MM.1S (cell line): ENCODE measurements around the gene C12orf56.

Experiments
- EZH2 ChIP-seq: fragments of 300-600 bp; sonication (generic); optimal IDR thresholded peaks from 2 replicates; pipeline ENCODE3; 2017; ENCODE audit warnings: low read depth, mild to moderate bottlenecking, antibody characterized with exemption, low read length, mixed read lengths
- TF ChIP-seq, protein P1 (sequence below): fragments of 300-600 bp; sonication (generic); IDR thresholded peaks from 2 replicates; pipeline ENCODE4 v1.5.1; 2016; ENCODE audit warnings: antibody characterized with exemption, low read length, mixed read lengths

GRCh38 chr12:64318605-64319004 is 72.0 kb downstream of the C12orf56 start:
- TF ChIP-seq, protein P1, sequence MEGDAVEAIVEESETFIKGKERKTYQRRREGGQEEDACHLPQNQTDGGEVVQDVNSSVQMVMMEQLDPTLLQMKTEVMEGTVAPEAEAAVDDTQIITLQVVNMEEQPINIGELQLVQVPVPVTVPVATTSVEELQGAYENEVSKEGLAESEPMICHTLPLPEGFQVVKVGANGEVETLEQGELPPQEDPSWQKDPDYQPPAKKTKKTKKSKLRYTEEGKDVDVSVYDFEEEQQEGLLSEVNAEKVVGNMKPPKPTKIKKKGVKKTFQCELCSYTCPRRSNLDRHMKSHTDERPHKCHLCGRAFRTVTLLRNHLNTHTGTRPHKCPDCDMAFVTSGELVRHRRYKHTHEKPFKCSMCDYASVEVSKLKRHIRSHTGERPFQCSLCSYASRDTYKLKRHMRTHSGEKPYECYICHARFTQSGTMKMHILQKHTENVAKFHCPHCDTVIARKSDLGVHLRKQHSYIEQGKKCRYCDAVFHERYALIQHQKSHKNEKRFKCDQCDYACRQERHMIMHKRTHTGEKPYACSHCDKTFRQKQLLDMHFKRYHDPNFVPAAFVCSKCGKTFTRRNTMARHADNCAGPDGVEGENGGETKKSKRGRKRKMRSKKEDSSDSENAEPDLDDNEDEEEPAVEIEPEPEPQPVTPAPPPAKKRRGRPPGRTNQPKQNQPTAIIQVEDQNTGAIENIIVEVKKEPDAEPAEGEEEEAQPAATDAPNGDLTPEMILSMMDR, result no peak
- TF ChIP-seq EZH2, result no peak
